HG03354 (cell line): Measurements from ENCODE around the gene SH3BGRL3.
"Not testable (repeated sequence)": the region's sequence is repeated elsewhere in the genome, so short reads cannot be mapped to it uniquely, and the experiment has no call there.

ENCODE experiments used
- ATAC-seq: cut with Tn5 transposase; IDR thresholded peaks from one replicate; pipeline ENCODE4 v1.9.1; 2021; ENCODE audit warnings: mild to moderate bottlenecking; ENCODE audit not compliant: unreplicated experiment, poor library complexity, severe bottlenecking

Gene SH3BGRL3

DNA sequence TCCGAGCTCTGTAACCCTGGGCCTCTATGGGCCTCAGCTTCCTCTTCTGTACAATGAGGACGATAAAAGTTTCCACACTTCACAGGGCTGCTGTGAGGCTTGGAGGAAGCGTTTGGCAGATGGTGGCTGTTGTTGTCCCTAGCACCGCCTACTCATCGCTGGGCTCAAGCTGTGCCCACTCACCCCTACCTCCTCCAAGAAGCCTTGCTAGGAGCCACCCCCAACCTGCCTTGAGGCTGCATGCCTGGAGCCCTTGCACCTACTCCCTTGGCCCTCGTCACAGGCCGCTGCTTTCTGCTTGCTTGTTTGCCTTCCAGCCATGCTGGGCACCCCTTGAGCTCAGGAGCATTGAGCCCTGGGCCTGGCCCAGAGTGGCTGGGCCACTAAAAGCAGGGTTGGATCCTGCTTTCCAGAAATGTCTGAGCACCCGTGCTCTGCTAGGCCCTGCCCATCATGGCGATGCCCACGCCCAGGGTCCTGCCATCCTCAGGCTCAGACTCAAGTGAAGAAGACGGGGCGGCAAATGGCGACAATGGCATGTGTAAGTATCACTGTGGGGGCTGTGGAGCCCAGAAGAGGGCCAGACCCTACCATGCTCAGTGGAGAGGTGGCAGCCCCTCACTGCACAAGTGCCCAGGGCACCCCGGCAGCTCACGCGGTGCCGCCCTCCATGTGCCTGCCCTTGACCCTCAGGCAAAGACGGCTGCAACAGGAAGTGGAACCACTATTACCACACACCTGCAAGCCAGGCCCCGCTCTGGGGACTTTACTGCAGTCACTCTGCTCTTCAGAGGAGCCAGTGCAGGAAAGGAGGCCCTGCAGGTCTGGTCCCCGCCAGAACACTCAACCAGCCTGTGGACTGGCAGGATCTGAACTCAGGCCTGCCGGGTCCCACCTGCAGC lies 9.5 kb downstream of the SH3BGRL3 start:
- peak; percentile 43 for ATAC-seq

DNA sequence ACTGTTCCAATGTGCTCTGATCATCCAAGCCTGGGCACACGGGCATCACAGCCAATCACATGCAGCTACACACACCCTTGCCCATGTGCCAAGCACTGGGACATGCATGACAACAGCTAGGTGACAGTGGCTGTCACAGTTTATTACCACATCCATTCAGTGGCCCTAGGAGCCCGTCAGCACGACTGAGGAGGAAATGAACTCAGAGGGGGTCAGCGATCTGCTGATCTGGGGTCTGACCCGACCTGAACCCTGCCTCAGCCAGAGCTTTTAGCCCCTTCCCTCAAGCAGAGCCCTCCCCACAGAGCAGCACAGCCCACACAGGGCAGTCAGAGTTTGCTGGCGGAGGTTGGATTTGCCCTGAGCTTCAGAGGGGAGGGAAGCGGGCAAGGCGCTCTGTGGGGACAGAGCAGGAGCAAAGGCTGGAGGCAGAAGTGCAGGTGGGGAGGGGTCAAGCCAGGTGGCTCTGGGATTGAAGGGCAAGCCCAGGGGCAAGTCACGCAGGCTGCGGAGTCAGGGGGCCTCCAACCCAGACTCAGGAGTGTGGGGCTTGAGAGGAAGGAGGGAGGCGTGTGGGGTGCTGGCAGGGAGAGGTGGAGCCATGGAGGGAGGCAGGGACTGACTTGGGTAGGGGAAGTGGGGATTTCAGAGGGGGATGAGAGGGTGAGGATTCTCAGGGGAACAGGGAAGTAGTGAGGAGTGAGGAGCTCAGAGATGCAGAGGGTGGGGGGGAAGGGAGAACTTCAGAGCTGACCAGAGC lies 10.4 kb downstream of the SH3BGRL3 start:
- no peak for ATAC-seq

DNA sequence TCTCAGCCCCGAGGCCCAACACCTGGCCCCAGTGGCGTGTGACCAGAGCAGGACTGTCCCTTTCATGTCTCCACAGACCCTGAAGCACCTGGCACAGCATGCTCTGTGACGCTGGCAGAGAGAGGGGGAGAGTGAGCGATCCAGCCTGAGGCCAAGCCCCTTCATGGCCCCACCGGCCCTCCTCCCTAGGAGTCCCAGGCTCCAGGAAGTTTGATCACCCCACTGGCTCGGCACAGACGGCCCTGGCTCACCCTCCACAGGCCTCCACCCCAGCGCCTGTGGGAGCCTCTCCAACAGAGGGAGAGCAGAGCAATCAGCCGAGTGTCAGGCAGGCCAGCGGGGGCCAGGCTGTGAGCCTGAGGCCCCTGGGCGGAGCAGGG lies 11.0 kb downstream of the SH3BGRL3 start:
- ATAC-seq: no peak

DNA sequence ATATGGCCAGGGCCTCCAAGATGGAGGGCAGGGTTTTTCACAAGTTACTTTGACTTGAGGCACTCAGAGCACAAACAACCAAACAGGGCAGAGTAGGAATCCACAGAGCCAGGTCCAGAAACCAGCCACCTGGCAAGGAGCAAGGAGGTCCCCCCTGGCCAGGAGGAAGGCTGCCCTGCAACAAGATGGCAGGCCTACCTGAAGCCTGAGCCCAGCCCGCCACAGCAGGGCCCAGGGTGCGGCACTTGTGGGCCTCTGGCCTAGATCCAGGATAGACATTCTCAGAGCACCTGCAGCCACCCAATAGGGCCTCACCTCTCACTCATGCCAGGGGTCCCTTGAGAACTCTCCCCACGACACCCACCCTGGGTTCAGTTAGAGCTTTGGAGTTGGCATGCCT lies 11.5 kb downstream of the SH3BGRL3 start:
- ATAC-seq: no peak

DNA sequence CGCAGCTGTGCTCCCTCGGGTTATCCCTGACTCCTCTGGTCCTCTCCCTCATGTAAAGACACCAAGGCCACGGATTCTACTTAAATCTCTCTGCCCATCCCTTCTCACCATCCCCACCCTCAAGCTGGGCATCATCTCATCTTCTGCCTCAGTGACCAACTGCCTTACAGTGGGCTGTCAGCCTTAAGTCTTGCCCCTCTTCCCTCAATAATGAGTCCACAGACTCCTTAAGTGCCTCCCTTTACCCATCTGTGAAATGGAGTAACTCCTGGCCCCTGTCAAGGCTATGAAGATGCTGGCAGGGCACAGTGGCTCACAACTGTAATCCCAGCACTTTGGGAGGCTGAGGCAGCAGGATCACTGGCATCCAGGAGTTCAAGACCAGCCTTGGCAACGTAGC lies 12.1 kb downstream of the SH3BGRL3 start:
- ATAC-seq: no peak

DNA sequence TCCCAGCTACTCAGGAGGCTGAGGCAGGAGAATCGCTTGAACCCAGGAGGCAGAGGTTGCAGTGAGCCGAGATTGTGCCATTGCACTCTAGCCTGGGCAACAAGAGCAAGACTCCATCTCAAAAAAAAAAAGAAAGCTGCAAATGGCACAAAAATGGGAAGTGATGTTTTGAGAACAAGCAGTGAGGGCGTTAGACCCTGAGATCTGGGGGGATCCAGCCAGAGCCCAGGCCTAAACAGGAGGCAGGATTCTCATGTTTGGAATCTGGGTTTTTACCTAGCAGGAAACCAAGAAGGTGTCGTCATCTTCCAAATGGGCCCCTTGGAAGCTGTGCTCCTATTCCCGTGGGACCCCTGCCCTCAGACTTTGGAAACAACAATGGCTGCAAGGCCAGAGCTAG lies 12.8 kb downstream of the SH3BGRL3 start:
- ATAC-seq: not testable (repeated sequence)

DNA sequence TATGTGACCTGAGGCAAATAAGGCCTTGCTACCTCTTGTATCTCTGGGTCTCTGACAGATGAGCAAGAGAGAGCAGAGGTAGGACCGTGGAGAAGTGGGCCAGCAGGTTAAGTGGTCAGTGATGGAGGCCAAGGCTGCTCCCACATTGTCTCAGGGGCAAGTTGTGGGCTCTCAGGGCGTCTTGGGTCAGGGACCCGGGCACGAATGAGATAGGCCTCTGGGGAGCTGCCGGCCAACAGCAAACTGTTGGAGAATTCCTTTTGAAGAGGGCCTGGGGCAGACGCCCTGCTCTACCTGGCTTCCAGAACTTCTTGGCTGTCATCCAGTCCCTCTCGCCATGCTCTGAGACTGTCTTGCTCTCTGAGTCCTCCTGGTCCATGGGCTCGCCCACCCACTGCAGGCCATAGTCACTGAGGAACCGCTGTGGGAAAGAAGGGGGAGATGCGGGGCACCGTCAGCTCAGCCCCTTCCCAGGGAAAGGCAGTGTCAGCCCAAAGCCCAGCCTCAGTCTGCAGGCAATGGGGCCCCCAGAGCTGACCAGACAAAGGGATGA lies 14.1 kb downstream of the SH3BGRL3 start:
- no peak for ATAC-seq

DNA sequence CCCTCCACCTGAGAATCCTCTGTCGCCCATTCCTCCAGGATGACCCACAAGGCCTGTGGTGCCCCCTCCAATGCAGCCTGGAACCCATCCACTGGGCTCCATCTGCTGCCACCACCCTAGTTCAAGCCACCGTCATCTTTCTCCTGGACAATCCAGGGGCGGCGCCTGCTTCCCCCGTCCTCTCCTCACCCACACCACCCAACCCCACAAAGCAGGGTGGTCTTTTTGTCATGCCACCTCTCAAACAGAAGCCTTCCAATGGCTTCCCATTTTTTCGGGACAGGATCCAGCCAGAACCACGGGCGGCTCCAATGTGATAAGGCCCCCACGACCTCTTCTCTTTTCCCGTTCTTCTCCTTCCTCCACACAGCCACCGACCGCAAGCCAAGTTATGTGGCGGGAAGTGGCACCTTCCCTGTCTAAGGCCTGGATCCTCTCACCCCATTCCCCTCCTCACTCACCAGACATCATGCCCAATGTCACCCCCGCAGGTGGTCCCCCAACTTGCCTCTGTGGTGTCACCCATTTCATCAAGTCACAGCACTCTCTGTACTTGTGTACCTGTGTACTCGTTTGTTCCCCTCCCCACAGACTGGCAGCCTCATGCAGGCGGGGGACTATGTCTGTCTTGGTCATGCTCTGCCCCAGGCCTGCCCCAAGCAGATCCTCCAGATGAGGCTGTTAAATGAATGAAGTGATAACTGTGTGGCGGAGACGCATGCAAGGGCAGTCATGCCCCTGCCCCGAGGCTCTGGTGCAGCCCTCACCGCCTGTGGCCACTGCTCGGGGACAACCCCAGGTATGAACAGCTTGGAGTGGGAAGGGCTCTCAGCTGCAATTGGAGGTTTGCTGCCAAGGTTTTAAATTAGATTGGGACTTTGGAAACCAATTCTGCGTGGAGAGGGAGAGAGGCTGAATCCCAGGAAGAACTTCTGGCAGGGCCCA lies 15.6 kb downstream of the SH3BGRL3 start:
- no peak for ATAC-seq

DNA sequence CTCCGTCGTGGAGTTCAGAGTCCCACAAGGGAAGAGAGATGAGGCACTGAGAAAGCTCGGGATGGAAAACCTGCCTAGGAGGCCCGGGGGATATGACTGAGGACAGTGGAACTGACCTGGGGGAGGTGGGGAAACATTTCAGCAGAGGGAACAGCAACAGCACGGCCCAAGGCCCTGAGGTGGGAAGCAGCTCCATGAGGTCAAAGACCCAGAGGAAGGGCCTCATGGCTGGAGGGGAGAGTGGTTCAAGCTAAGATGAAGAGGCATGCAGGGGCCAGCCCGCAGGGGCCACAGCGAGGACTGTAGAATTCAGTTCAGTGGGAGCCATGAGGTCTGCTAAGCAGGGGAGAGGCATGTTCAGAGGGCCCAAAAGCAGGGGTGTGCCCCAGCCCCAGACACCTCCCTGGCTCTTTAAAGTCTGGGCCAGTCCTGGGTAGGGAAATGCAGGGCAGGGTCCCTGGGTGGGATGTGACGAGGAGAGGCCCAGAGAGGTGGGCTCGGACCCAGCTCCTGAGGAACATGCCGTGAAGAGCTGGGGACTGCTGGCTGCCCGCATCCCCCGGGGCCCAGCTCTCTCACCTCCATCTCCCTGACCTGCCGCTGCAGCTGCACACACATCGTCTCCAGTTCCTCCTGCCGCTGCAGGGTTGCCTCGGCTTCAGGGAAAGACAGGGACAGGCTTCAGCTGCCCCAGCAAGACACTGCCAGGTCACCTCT lies 16.6 kb downstream of the SH3BGRL3 start:
- ATAC-seq: no peak

DNA sequence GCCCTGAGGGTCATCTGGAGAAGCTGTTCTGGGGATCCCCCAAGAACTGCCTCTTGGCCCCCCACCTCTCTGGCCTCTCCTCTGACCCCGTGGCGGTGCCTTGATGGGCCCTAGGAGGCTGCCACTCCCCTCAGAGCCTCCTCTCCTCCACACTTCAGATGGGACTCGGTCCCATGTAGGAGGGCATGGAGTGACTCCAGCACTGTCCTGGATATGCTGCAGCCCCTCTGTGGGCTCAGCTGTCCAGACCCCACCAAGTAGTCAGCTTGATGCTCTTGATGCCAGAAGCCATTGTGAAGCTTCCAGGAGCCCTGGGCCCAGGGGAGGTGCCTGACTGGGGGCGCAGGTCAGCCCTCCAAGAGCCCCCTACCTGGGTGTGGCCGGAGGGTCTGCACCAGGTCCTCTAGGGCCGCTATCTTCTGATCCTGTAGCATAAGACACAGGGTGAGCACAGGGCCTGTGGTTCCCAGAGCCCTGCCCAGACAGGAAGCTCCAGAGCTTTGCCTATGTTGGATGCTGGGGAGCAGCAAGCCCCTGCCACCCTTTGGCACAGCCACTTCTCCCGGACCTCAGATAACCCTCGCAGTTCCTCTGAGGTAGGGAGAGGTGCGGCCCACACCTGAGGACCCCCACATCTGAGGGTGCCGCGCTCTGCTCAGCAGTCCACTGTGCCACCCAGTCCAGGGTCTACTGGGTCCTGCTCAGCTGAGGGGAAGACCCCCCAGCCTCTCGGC lies 17.3 kb downstream of the SH3BGRL3 start:
- no peak for ATAC-seq

DNA sequence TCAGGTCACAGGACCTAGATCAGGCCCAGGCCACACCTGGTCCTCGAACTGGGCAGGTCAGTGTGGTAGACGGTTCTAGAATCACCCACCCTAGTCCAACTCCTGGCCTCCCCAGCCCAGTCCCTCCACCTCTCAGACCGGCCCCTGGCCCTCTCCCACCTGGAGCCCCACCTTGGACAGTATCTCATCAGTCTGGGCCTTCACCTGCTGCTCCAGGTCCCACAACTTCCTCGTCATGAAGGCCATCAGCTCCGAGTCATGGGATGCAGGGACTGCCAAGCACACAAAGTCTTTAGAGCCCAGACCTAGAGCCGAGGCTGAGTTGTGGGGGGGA lies 17.9 kb downstream of the SH3BGRL3 start:
- no peak for ATAC-seq

DNA sequence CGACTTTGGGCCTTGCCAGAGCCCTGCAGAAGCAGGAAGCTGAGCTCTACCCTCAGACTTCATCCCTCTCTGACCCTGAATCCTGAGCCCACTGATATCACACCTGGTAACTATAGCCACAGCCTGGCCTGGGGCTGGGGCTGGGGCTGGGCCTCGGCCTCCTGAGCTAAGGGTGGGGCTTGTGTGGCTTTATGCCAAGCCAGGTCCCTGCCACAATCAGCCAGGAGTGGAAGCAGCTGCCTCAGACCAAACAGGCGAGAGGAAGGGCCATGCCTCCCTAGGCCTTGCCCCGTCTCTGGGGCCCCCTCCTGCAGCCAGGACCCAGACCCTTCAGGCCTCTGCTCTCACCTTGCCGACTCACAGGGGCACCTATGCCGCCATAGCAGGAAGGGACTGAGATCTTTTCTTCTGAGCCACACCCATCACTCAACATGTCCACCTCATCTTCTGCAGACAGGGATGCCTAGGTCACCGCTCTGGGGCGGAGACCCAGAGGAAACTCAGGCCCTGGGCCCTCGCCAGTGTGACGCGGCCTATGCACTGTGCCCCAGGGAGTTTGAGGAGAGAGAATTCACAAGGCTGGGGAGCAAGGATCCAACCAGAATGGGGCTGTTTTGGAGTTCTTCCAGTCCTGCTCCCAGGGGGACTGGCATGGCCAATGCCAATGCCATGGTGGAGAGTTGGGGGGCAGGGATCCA lies 20.8 kb downstream of the SH3BGRL3 start:
- no peak for ATAC-seq

DNA sequence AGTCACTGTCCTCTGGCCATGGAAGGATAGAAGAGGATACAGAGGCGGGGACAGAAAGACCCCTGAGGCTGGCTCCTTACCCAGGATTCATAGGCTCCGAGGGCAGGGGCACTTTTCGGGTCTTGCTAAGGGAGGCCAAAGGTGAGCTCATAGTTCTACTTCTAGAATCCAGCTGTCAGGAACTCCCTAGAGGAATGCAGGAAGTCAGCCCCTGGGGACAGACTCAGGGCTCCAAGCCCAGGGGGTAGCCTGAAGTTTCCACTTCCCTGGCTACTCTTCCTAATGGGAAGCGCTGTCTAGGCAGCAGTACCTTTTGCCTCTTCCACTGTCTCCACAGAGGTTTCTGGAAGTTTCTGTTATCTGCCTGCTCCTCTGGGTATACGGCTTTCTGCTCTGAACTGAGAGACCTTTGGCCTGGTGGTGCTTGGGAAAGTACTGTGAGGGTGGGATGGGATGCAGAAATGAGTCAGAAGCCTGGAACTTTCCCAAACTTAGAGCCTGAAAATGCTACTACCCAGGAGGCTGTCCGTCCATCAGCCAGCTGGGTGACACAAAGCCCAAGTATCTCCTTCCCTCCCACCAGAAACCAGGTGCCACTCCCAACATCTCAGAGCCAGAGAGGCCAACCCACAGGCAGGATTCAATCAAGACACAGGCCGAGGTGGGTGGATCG lies 23.0 kb downstream of the SH3BGRL3 start:
- no peak for ATAC-seq

DNA sequence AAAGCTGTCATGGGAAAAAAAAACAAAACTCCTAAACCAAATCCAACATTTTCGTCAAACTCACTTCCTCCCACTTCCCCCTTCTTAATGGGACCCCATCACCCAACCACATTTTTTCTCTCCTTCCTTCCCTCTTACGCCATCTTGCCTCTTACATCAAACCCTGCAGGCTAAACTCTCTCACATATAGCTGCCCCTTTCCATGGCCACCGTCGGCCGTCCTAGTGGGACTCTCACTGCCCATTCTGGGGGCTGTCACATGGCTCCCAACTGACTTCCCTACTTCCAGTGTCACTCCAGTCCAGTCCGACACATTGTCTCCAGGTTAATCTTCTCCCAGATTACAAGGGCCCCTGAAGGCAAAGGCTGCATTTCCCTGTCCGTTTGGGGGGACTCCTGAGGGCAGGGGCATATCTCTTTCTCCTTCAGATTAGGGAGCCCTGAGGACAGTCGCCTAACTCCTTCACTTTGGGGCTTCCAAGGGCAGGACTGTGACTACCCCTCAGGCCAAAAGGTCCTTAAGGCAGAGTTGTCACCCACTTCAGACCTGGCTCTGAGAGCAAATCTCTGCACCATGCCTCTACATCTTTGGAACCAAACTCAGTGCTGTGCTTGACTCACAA lies 25.9 kb downstream of the SH3BGRL3 start:
- ATAC-seq: peak; percentile 17

DNA sequence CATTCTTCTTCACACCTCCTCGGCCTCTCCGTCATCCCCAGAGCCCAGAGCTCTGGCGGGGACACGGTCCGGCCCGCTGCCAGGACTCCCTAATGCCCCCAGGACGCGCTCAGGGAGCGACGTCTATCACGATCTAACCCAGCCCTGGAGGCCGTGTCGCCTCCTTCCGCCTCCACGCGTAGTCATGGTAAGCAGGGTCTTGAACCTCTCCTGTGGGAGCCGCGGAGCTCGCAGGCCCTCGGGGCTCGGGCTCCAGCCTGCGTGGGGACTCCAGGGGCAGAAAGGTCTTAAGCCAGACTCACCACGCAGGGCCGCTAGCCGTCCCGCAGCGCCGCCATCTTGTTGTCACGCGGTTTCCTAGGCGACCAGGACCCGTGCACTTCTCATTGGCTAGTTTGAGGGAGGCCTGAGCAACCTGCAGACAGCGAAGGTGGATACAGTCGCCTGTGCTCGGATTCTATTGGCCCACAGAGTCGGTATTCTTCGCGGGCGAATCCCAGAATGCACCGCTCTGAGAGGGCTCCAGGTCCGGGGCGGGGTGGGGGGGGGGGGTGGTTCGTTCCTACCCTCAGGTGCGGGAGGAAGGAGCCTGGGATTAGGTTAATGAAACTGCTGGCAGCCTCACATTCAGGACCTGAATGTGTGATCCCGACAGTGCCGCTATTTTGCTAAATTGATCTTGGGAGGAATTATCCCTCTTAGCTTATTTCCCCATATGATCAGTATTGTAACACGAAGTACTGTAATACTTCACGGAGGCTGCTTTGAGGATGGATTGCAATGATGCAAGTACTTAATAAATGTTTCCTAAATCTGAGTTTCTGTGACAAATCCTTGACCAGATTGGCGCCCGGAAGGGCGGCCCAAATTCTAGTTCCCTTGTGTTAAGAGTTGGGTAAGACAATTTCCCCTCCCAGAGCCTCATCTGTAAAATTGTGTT lies 26.7 kb downstream of the SH3BGRL3 start, which contains the start of gene UBXN11:
Gene UBXN11 (minus strand): TSS at position 347 of the 940 bp plus-strand sequence. CDS start 3,753 bp downstream, outside the sequence.
- ATAC-seq: peak; percentile 99

DNA sequence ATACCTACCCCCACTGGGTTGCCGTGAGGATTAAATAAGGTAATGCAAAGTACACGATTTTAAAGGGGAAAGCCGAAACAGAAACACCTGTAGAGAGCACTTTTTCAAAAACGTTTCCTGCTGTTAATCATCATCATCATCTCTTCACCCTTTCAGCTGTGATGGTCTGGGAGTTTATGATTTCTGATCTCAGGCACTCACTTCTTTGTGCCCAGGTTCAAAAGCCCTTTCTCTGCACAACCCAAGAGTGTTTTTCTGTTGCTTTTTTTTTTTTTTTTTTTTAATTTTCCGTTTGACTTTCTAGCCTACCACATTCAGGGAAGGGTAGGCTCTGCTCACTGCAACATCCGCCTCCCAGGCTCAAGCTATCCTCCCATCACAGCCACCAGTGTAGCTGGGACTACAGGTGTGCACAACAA lies 27.5 kb downstream of the SH3BGRL3 start:
- ATAC-seq: no peak
